GM23248 (cell line): ENCODE measurements around the gene CALML3. TPM values are rescaled to one million over a fixed set of nuclear protein-coding genes. Genes with fewer than 3 reads are reported as not detected.

Experiments used
- DNase-seq: peaks from one replicate; pipeline ENCODE4 v3.0.0-alpha.2; 2015
- H2AFZ ChIP-seq: fragments of 200-600 bp; sonication (generic); 2 replicates; pipeline ENCODE4 v1.6.1; 2016; ENCODE audit warnings: antibody characterized with exemption
- H3F3A ChIP-seq: fragments of 200-600 bp; sonication (generic); 2 replicates; pipeline ENCODE4 v1.6.1; 2016; ENCODE audit warnings: mild to moderate bottlenecking, antibody characterized with exemption, mixed run types; ENCODE audit not compliant: insufficient read depth
- H3K27ac ChIP-seq: fragments of 200-600 bp; sonication (generic); 2 replicates; pipeline ENCODE4 v1.5.1; 2016; ENCODE audit warnings: mild to moderate bottlenecking
- H3K27me3 ChIP-seq: fragments of 200-600 bp; sonication (generic); replicated peaks from 2 replicates; pipeline ENCODE4 v1.6.1; 2016; ENCODE audit warnings: mild to moderate bottlenecking; ENCODE audit not compliant: insufficient read depth
- H3K36me3 ChIP-seq: fragments of 200-600 bp; sonication (generic); 2 replicates; pipeline ENCODE4 v1.6.1; 2016; ENCODE audit warnings: low read depth, mild to moderate bottlenecking
- H3K4me1 ChIP-seq: fragments of 200-600 bp; sonication (generic); 2 replicates; pipeline ENCODE4 v1.6.1; 2016; ENCODE audit warnings: mild to moderate bottlenecking; ENCODE audit not compliant: insufficient read depth
- H3K4me2 ChIP-seq: fragments of 200-600 bp; sonication (generic); one replicate; pipeline ENCODE4 v1.6.1; 2016; ENCODE audit warnings: mild to moderate bottlenecking; ENCODE audit not compliant: unreplicated experiment
- H3K4me3 ChIP-seq: fragments of 200-600 bp; sonication (generic); 2 replicates; pipeline ENCODE4 v1.5.1; 2016; ENCODE audit warnings: mild to moderate bottlenecking
- H3K79me2 ChIP-seq: fragments of 200-600 bp; sonication (generic); 2 replicates; pipeline ENCODE4 v1.6.1; 2016; ENCODE audit warnings: mild to moderate bottlenecking; ENCODE audit not compliant: insufficient read depth
- H3K9ac ChIP-seq: fragments of 200-600 bp; sonication (generic); 2 replicates; pipeline ENCODE4 v1.6.1; 2016; ENCODE audit warnings: mild to moderate bottlenecking
- H3K9me2 ChIP-seq: fragments of 200-600 bp; sonication (generic); 2 replicates; pipeline ENCODE4 v1.6.1; 2016; ENCODE audit warnings: mixed run types, mild to moderate bottlenecking, moderate library complexity; ENCODE audit not compliant: insufficient read depth
- H3K9me3 ChIP-seq: fragments of 200-600 bp; sonication (generic); one replicate; pipeline ENCODE4 v1.6.1; 2017; ENCODE audit warnings: low read depth
- H4K20me1 ChIP-seq: fragments of 200-600 bp; sonication (generic); 2 replicates; pipeline ENCODE4 v1.6.0; 2016; ENCODE audit not compliant: insufficient read depth
- EZH2 ChIP-seq: fragments of 200-600 bp; sonication (generic); IDR thresholded peaks from 2 replicates; pipeline ENCODE4 v1.6.1; 2018; ENCODE audit warnings: antibody characterized with exemption, mild to moderate bottlenecking; ENCODE audit not compliant: insufficient read depth, poor library complexity, severe bottlenecking
- EZH2phosphoT487 ChIP-seq: fragments of 200-600 bp; sonication (generic); IDR thresholded peaks from 2 replicates; pipeline ENCODE4 v1.6.1; 2018; ENCODE audit warnings: antibody characterized with exemption, moderate library complexity, mild to moderate bottlenecking, low read depth; ENCODE audit not compliant: insufficient read depth
- WGBS, 2 experiments: methylation state at CpG; one replicate each; pipeline ENCODE4 v1.1.6; 2015 to 2017; ENCODE audit warnings: low lambda C conversion rate in 2 of 2, low coverage in 1 of 2; ENCODE audit errors: missing lambda C conversion rate in 2 of 2; 5-methylcytosine and 5-hydroxymethylcytosine counted together
- in situ Hi-C: fragments of 300-500 bp; cut with MboI; formaldehyde crosslinking; loops from 2 replicates; pipeline ENCODE4 v1.15.0; 2020
- polyA plus RNA-seq: library from polyadenylated mRNA; unstranded; fragments of >200 nt; fragmentation: Nextera tagmentation; extraction: Ambion mirVana; gene quantifications from 2 replicates; pipeline ENCODE4 v1.2.1, GENCODE V29; 2016
- total RNA-seq: library from RNA; depleted of rRNA; stranded (reverse); fragments of >200 nt; shearing (Covaris generic); gene quantifications from 2 replicates; pipeline ENCODE4 v1.2.3, GENCODE V29; 2014

Gene CALML3
- total and polyA plus RNA-seq, 2 experiments from 2014 or later = not detected

DNA sequence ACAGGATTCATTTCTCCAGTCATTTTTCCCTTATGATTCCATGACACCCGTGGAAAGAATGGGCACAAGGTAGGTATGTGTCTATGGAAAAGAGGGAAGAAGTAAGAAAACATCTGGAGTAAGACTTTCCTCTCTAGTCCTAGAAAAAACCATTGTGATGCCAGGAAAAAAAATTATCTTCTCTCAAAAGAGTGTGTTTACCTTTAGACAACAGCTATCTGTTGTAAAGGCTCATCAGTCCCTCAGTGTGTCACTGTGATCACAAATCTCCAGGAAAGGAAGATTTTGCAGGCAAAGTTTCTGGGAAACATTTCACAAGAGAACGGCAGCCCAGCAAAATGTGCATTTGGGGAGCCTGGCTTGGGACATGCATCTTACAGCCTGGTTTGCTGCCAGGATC is 44.8 kb downstream of the CALML3 start:
- Histone ChIP-seq H3K36me3 (no peaks in the 10 kb centered on the region), H3K27ac (no peak overlapping the region), H3F3A (peaks cover 10% of the 10 kb centered on the region), H3K79me2 (no peaks in the 10 kb centered on the region), H2AFZ (no peak overlapping the region), H3K9ac (no peak overlapping the region), H3K4me3 (no peak overlapping the region), H3K27me3 (no peaks in the 10 kb centered on the region), H4K20me1 (no peaks in the 10 kb centered on the region), H3K9me2 (no peaks in the 10 kb centered on the region), H3K4me2 (no peak overlapping the region), H3K9me3 (no peaks in the 10 kb centered on the region), H3K4me1 (peaks cover 29% of the 10 kb centered on the region)
- in situ Hi-C loops = no loop called here
- TF ChIP-seq EZH2phosphoT487 = no peak
- TF ChIP-seq EZH2 = no peak
- no peak for DNase-seq
- 67 to 70% methylated on average over 2 of the region's 2 CpGs for WGBS, 2 experiments

DNA sequence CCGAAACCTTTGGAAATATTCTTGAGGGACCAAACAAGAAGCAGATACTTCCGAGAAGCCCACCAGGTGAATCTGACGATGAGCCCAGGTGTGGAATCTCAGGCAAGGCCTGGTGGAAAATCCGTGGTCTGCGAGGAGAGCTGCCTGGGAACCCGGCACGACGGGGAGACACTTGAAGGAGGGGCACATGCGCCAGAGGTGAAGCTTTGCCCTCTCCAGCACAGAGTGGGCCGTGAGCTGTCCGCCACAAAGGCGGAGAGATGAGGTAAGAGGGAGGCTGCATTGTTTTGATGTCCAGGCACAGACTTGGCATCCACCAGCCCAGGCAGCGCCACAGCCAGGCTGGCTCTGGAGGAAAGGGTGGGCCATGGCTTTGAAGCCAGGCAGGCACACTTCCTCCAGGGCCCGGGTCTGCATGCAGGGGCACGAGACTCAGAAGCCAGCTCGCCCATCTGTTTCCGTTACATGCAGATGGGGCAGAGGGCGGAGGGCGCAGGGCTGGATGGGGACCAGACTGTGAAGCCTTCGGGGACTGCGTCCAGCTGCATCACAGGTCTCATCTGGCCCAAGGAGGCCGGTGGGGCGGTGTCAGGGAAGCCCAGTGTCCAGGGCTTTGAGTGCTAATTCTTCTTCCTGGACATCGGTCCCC is 45.4 kb downstream of the CALML3 start:
- no peak for DNase-seq
- H3K27me3 ChIP-seq = no peaks in the 10 kb centered on the region
- no peaks in the 10 kb centered on the region for H3K79me2 ChIP-seq
- no peak overlapping the region for H2AFZ ChIP-seq
- H3K9ac ChIP-seq = no peak overlapping the region
- H3K36me3 ChIP-seq = no peaks in the 10 kb centered on the region
- no peak overlapping the region for H3K27ac ChIP-seq
- peaks cover 4% of the 10 kb centered on the region for H3F3A ChIP-seq
- H3K4me3 ChIP-seq = no peak overlapping the region
- H3K4me1 ChIP-seq = peaks cover 27% of the 10 kb centered on the region
- in situ Hi-C loops = no loop called here
- H3K9me3 ChIP-seq = no peaks in the 10 kb centered on the region
- no peak for TF ChIP-seq EZH2phosphoT487
- no peak for TF ChIP-seq EZH2
- no peak overlapping the region for H3K4me2 ChIP-seq
- no peaks in the 10 kb centered on the region for H3K9me2 ChIP-seq
- WGBS, 2 experiments = 88 to 90% methylated on average over 24 of the region's 24 CpGs
- H4K20me1 ChIP-seq = no peaks in the 10 kb centered on the region

DNA sequence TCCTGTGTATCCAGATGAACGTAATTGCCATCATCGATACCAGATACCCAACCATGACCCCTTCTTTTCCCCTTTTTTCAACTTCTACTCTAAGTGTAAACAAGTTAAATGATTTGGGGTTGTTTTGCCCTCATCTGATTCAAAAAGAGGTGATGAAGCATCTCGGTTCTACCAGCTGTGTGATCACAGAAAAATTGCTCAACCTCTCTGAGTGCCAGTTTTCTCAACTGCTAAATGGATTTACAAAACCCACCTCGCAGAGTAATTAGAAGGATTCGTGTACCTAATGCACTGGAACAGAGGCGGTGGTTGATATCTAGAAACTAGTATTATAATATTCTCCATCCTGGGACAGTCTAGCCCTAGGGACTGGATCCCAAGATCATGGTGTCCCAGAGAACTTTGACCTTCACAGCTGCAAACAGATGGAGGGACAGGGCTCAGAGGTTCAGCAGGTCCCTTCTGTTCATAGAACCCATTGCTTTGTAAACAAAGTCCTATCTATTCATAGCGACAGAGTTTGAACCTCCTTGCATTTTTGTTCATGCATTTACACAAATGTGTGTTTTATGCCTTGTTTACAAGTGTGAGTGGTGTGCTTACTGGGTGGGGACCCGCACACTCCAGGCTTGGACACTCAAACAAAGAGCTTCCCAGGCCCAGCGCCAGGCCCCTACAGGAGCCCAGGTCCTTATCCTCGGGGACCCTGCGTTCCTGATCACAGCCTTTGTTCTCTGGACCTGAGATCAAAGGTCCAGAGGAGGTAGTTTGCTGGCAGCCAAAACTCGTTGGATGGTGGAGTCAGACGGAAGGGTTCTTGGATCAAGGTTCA is 46.4 kb downstream of the CALML3 start:
- Histone ChIP-seq H3K4me1 (peaks cover 25% of the 10 kb centered on the region), H2AFZ (no peak overlapping the region), H3K9me2 (no peaks in the 10 kb centered on the region), H3K4me3 (no peak overlapping the region), H3K4me2 (no peak overlapping the region), H3K79me2 (no peaks in the 10 kb centered on the region), H3K27me3 (no peaks in the 10 kb centered on the region), H3K27ac (no peak overlapping the region), H3F3A (no peaks in the 10 kb centered on the region; the same call in 1 of the 2 replicates), H3K36me3 (no peaks in the 10 kb centered on the region), H4K20me1 (no peaks in the 10 kb centered on the region), H3K9ac (no peak overlapping the region), H3K9me3 (no peaks in the 10 kb centered on the region)
- 88 to 92% methylated on average over 13 of the region's 13 CpGs for WGBS, 2 experiments
- no peak for TF ChIP-seq EZH2phosphoT487
- no peak for DNase-seq
- in situ Hi-C loops = no loop called here

DNA sequence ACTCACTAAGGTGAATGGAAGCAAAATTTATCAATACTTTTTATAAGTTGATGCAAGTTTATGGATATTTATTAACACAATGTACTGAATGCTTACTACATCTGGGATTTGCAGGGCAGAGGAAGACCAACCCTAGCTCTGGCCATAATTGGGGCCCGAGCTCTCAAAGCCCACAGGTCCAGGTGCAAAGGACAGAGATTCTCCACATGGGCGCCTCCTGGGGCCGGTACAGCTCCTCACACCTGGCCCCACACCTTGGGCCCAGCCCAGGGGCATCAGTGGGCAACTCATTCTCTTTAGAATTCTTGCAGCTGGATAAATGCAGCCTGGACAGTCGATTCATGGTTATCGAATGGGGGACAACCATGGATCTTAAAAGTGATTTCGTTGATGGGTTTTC is 47.1 kb downstream of the CALML3 start:
- H4K20me1 ChIP-seq = no peaks in the 10 kb centered on the region
- no peaks in the 10 kb centered on the region; the same call in 1 of the 2 replicates for H3F3A ChIP-seq
- no peak overlapping the region for H3K4me2 ChIP-seq
- H3K27me3 ChIP-seq = no peaks in the 10 kb centered on the region
- WGBS, 2 experiments = 93 to 94% methylated on average over 6 of the region's 6 CpGs
- in situ Hi-C loops = no loop called here
- DNase-seq = no peak
- TF ChIP-seq EZH2 (no peak), EZH2phosphoT487 (no peak)
- no peak overlapping the region for H3K27ac ChIP-seq
- H2AFZ ChIP-seq = no peak overlapping the region
- H3K79me2 ChIP-seq = no peaks in the 10 kb centered on the region
- no peak overlapping the region for H3K4me3 ChIP-seq
- no peaks in the 10 kb centered on the region for H3K9me2 ChIP-seq
- no peak overlapping the region for H3K9ac ChIP-seq
- no peaks in the 10 kb centered on the region for H3K36me3 ChIP-seq
- no peaks in the 10 kb centered on the region for H3K9me3 ChIP-seq
- H3K4me1 ChIP-seq = peaks cover 18% of the 10 kb centered on the region
